Measurements from ENCODE around the gene ZNF527.
"Not testable (repeated sequence)": the region's sequence is repeated elsewhere in the genome, so short reads cannot be mapped to it uniquely, and the experiment has no call there.

Gene ZNF527

DNA sequence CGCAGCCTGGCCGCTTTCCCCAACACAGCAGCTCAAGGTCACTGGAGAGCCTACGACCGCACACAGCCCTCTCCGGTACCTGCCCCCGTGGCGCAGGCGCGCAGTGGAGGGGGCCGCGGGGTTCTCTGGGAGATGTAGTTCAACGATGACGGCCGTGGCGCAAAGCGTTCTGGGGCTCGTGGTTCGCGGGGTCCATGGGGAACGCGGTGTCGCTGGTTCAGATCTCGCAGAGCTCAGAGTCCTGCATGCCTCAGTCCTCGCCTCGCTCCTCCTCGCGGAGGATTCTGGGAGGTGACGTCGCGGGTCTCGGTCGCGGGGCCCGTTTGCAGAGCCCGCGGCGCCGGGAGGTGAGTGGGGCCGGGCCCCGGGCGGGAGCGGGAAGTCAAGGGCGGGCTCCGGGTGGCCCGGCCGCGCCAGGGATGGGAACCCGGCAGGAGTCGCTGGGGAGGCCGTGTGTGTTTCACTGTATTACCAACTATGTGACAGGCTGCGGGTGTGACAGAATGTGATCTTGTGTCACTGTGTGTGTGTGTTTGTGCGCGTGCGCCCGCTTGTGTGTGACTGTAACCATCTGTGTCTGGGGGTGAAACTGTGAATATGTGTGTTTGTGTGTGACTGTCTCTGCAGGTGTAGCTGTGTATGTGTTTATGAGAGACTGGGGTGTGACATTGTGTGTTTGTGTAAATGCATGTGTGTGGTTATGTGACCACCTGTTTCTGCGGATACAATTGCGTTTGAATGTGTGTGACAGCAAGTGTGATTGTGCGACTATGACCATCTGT, at the start of gene ZNF527:
TSS of gene ZNF527 (plus strand) at position 220 of the 782 bp plus-strand sequence. CDS start 3,100 bp downstream, outside the sequence.
- peak; percentile 99 for DNase-seq (ENCODE audit: low spot score)

GRCh38 chr19:37329686-37330085, 41.2 kb upstream of the ZNF527 start:
- DNase-seq (ENCODE audit: low spot score), result no peak

DNA sequence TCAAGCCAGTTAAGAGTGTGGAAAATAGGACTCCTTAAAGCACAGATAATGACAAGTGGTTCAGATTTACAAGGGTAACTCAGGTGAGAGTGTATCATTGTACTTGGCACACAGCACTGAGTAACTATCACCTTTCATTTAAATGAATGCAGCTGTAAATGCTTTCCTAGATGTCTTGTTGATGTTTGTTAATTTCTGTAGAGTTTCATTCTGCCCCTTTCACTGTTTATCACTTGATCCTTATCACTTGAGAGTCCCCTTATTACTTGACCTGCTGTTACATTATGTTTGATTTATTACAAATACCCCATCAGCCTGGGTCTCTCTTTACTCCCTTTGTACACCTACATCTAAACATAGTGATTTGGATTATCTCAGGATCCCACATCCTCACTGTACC, 38.1 kb upstream of the ZNF527 start:
- DNase-seq (ENCODE audit: low spot score), result no peak

DNA sequence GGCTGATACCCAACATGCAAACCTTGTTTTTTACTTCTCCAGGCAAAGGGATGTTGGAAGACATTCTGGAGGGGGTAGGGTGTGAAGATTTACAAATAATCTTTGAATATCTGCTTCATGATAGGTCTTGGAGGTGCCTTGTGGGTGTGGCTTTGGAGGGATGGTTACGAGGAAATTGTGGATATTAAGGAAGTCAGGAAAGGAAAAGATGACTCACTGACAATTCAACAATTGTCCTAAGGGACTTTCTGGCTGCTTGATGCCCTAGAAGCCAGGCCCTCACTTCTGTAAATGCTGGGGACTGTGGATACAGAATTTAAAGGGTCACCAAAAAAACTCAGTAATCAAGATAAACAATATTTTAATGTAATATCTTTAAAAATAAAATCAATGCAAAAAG, 37.4 kb upstream of the ZNF527 start:
- no peak for DNase-seq (ENCODE audit: low spot score)

- DNase-seq (ENCODE audit: low spot score), result peak; percentile 98
These were observed 36.5 kb upstream of the ZNF527 start for GRCh38 chr19:37334179-37335071.

DNA sequence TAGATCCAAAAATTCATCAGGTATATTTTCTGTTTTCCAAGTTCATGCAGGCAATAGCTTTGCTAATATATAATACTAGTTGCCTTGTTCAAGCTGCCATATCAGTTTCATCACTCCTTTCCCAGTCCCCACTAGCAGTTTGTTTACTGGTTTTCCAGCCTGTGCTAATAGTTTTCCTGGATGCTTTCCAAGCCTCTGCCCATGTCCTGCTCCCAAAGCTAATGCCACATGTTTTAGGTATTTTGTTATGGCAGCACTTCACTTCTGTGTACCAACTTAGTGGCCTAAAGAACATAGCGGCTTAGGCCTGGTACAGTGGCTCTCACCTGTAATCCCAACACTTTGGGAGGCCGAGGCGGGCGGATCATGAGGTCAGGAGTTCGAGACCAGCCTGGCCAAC, 28.1 kb upstream of the ZNF527 start:
- no peak for DNase-seq (ENCODE audit: low spot score)

DNA sequence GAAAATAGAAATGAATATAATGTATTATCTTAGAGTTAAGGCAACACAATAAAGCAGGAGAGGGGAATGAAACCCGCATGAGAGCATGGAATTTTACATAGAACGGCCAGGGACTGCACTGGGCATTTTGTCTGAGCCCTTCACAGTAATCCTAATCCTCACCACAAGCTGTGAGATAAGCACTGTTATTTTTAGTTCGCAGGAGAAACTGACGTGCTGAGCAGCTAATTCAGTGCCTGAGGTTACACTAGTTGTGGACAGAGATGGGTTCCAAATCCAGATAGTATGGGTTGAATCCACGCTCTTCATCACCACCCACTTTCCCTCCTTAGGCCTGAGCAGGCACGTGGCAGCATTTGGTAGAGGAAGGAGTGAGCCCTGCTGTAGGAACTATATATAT, 24.8 kb upstream of the ZNF527 start:
- DNase-seq (ENCODE audit: low spot score), result no peak

DNA sequence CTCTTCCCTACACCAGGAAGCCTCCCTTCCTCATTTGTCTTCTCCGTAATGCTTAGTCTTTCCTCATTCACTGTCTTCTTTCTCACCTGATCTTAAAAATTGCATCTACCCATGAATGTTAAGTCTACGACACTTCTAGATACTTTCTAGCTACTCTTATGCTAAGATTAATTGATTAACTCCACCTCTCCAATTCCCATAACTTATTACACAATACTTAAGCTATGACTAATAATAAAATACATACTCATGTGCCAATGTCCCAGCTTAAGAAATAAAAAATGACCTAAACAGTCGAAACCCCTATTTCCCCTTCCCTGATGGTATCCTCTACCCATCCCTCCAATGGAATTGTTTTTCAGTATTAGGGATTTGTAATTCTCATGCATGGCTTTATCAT, 22.8 kb upstream of the ZNF527 start:
- no peak for DNase-seq (ENCODE audit: low spot score)

DNA sequence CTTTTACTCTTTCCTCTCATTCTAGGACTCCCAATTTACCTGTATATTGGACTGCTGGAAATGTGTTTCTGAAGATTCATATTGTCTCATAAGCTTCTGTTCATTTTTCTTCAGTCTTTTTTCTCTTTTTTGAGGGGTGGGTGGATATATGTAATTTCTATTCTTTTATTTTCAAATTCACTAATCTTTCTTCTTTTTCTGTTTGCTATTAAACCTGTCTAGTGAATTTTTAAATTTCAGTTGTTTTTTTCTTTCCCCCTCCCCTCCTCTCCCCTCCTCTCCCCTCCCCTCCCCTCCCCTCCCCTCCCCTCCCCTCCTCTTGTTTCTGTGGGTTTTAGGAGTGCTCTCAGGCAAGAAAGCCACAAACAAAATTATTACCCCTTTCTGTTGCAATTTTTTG, 16.9 kb upstream of the ZNF527 start:
- DNase-seq (ENCODE audit: low spot score), result no peak

- DNase-seq (ENCODE audit: low spot score), result no peak
These were observed 15.0 kb upstream of the ZNF527 start for GRCh38 chr19:37355901-37356300.

DNA sequence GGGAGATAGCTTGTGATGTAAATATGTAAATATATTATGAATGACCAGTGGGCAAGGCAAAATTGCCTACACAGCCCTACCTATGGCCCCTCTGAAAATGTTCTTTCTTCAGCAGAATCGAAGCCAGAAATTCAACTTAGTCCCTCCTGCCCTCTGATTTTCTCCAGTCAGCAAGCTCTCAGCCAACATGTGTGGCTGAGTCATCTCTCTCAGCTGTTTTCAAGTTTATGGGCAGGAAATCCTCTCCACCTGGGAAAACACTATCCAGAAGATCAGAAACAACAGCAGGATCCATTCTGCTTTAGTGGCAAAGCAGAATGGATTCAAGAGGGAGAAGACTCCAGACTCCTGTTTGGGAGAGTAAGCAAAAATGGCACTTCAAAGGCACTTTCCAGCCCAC, 8.9 kb upstream of the ZNF527 start:
- no peak for DNase-seq (ENCODE audit: low spot score)

GRCh38 chr19:37362733-37363132, 8.2 kb upstream of the ZNF527 start:
- DNase-seq (ENCODE audit: low spot score), result no peak

DNA sequence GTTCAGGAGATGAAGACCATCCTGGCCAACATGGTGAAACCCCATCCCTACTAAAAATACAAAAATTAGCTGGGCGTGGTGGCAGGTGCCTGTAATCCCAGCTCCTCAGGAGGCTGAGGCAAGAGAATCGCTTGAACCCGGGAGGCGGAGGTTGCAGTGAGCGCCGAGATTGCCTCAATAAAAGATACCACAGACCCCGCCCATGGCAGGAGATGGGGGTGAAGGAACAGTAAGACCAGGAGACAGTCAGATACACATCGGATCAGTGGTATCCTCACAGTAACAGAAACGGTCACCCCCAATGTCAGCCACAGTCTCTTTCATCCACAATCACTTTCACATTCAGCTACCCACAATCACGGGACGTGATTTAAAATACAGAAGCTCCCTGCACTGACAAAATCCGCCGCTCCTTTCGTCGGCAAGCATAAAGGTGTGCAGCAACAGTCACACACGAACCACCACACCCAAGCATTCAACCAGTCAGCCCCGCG, 466 bp upstream of the ZNF527 start:
- not testable (repeated sequence) for DNase-seq (ENCODE audit: low spot score)

- DNase-seq (ENCODE audit: low spot score), result no peak
These were observed 18.3 kb downstream of the ZNF527 start for GRCh38 chr19:37389234-37389633.

DNA sequence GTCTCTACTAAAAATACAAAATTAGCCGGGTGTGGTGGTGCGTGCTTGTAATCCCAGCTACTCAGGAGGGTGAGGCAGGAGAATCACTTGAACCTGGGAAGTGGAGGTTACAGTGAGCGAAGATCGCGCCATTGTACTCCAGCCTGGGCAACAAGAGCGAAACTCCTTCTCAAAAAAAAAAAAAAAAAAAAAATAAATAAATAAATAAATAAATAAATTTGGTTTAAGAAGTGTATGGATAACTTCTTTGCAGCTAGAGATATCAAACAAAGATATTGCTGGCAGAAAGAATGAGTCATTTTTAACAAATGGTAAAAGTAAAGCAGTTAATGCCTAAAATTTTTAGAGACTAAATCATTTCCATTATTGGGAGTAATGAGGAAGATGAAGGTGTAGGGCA, 20.5 kb downstream of the ZNF527 start:
- DNase-seq (ENCODE audit: low spot score), result not testable (repeated sequence)

GRCh38 chr19:37401078-37401477, 30.2 kb downstream of the ZNF527 start:
- DNase-seq (ENCODE audit: low spot score), result no peak

DNA sequence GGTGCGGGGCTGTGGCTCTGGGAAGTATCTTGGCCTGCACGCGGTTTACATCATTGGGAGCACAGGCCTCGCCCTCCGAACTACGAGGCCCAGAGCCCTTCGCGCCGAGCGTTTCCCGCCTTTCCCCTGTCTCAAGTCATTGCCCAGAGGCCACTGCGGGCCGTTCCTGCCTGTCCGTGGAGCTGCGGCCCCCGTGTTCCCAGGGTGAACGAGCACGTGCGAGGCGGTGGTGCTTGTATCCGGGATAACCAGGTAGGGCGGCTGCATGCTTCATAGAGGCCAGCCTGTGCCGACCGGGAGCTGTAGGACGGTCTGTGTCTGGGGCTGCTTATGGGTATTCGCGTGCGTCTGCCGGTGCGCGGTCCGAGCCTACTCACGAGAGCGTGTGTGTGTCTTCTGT, 32.5 kb downstream of the ZNF527 start:
- DNase-seq (ENCODE audit: low spot score), result no peak

DNA sequence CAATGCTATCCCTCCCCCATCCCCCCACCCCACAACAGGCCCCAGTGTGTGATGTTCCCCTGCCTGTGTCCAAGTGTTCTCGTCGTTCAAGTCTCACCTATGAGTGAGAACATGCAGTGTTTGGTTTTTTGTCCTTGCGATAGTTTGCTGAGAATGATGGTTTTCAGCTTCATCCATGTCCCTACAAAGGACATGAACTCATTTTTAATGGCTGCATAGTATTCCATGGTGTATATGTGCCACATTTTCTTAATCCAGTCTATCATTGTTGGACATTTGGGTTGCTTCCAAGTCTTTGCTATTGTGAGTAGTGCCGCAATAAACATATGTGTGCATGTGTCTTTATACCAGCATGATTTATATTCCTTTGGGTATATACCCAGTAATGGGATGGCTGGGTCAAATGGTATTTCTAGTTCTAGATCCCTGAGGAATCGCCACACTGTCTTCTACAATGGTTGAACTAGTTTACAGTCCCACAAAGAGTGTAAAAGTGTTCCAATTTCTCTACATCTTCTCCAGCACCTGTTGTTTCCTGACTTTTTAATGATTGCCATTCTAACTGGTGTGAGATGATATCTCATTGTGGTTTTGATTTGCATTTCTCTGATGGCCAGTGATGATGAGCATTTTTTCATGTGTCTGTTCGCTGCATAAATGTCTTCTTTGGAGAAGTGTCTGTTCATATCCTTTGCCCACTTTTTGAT, 35.4 kb downstream of the ZNF527 start:
- DNase-seq (ENCODE audit: low spot score), result not testable (repeated sequence)

GRCh38 chr19:37412700-37413099, 41.8 kb downstream of the ZNF527 start:
- no peak for DNase-seq (ENCODE audit: low spot score)

DNA sequence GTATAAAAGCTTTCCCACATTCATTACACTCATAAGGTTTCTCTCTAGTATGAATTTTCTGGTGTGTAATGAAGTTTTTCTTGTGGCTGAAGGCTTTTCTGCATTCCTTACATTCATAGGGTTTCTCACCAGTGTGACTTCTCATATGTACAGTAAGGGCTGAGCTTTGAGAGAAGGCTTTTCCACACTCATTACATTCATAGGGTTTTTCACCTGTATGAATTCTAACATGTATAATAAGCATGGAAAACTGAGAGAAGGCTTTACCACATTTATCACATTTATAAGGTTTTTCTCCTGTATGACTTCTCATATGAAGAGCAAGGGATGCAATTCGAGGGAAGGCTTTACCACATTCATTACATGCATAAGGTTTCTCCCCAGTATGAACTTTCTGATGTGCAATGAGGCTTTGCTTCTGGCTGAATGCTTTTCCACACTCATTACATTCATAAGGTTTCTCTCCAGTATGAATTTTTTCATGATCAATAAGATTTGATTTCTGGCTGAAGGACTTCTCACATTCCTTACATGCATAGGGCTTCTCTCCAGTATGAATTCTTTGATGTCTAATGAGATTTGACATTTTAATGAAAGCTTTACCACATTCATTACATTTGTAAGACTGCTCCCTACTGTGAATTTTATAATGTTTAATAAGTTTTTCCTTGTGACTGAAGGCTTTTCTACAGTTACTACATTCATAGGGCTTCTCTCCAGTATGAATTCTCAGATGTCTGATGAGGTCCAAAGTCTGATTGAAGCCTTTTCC, 42.6 kb downstream of the ZNF527 start:
- no peak for DNase-seq (ENCODE audit: low spot score)

All from Ammon's horn (tissue), 1 donor.